ENCODE data around the gene LRRC4C. TPM values are rescaled to one million over a fixed set of nuclear protein-coding genes. Genes with fewer than 3 reads are reported as not detected.
"Not testable (repeated sequence)": the region's sequence is repeated elsewhere in the genome, so short reads cannot be mapped to it uniquely, and the experiment has no call there.

Gene LRRC4C
- total and polyA plus RNA-seq, 7 donors, result 0.98 to 5.4 (median 3.0) TPM; not detected in 1

DNA sequence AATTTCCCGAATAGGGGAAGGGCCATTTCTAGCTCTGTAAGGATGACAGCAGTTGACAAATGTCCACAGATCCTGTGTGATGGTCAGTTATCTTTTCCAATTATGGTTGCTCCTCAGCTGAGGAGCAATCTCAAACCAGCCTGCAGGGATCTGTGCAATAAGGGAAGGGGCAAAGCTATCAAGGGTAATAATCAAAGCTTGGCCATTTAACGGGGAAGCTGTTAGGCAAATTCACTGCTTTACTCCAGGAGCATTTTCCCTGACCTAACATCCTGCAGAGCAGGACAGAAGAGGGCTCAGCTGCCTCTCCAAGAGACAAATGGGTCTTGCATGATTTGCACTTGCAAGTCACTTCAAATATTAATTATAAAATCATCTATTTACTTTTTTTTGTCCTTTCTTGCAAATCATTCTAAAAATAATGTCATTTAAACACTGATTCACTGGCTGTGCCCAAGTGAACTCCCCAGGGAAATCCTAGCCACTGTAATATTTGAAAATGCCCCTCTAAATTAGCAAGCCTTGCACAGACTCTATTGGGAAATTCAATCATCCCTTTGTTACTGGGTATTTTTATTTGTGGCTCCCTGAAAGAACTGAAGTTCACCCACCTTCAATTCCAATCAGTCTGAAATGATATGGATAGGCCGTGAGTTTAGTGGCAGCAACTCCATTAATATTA is 1256.7 kb downstream of the LRRC4C start:
- intact Hi-C loops (cut with DNase I), result no loop called here
- Histone ChIP-seq H3K36me3 (no peaks in the 10 kb centered on the region), H3K4me3 (no peak overlapping the region), H3K9me3 (no peaks in the 10 kb centered on the region), H3K4me1 (no peaks in the 10 kb centered on the region), H3K27me3 (no peaks in the 10 kb centered on the region), H3K27ac (no peak overlapping the region)
- no peak for DNase-seq
- WGBS, 2 donors, result 40 to 50% methylated on average over 3 of the region's 3 CpGs
- TF ChIP-seq POLR2A (IDR thresholded peaks at IDR 0.05) (no peak), EP300 (IDR thresholded peaks at IDR 0.05) (no peak), POLR2AphosphoS5 (IDR thresholded peaks at IDR 0.05) (no peak)
- TF ChIP-seq, protein P1, sequence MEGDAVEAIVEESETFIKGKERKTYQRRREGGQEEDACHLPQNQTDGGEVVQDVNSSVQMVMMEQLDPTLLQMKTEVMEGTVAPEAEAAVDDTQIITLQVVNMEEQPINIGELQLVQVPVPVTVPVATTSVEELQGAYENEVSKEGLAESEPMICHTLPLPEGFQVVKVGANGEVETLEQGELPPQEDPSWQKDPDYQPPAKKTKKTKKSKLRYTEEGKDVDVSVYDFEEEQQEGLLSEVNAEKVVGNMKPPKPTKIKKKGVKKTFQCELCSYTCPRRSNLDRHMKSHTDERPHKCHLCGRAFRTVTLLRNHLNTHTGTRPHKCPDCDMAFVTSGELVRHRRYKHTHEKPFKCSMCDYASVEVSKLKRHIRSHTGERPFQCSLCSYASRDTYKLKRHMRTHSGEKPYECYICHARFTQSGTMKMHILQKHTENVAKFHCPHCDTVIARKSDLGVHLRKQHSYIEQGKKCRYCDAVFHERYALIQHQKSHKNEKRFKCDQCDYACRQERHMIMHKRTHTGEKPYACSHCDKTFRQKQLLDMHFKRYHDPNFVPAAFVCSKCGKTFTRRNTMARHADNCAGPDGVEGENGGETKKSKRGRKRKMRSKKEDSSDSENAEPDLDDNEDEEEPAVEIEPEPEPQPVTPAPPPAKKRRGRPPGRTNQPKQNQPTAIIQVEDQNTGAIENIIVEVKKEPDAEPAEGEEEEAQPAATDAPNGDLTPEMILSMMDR (IDR thresholded peaks at IDR 0.05), result no peak

DNA sequence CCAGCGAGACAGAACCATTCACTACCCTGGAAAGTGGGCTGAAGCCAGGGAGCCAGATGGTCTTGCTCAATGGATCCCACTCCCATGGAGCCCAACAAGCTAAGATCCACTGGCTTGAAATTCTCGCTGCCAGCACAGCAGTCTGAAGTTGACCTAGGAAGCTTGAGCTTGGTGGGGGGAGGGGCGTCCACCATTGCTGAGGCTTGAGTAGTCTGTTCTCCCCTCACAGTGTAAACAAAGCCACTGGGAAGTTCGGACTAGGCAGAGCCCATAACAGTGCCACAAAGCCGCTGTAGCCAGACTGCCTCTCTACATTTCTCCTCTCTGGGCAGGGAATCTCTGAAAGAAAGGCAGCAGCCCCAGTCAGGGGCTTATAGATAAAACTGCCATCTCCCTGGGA is 1266.9 kb downstream of the LRRC4C start:
- intact Hi-C loops (cut with DNase I); H3K4me3 ChIP-seq; H3K27ac ChIP-seq; H3K4me1 ChIP-seq; H3K9me3 ChIP-seq; DNase-seq; H3K27me3 ChIP-seq; H3K36me3 ChIP-seq: not testable (repeated sequence)
- WGBS, 2 donors, result 64 to 73% methylated on average over 5 of the region's 5 CpGs

DNA sequence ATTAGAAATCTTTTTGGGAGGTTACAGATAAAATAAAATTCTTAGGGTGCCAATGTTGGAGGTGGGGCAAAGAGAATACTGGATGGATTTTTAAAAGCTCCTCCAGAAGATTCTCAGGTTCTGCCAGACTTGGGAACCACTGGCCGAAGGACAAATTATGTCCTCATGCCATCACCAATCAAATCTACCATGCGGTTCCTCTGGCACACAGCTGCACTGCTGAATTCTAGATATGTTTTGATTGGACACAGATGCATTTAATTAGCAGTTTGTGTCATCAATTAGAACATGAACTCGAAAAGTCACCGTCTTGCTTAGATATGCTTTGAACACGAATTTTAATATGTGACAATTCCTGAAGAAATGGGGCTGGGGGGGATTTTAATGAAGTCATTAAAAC is 1269.2 kb downstream of the LRRC4C start:
- Histone ChIP-seq H3K27ac (no peak overlapping the region), H3K4me3 (no peak overlapping the region), H3K27me3 (no peaks in the 10 kb centered on the region), H3K4me1 (no peaks in the 10 kb centered on the region), H3K9me3 (no peaks in the 10 kb centered on the region), H3K36me3 (no peaks in the 10 kb centered on the region)
- intact Hi-C loops (cut with DNase I), result no loop called here
- no peak for DNase-seq
- 69 to 80% methylated on average over 5 of the region's 5 CpGs for WGBS, 2 donors
- TF ChIP-seq, protein P1 (IDR thresholded peaks at IDR 0.05), result no peak
- TF ChIP-seq POLR2A (IDR thresholded peaks at IDR 0.05) (no peak), EP300 (IDR thresholded peaks at IDR 0.05) (no peak), POLR2AphosphoS5 (IDR thresholded peaks at IDR 0.05) (no peak)

DNA sequence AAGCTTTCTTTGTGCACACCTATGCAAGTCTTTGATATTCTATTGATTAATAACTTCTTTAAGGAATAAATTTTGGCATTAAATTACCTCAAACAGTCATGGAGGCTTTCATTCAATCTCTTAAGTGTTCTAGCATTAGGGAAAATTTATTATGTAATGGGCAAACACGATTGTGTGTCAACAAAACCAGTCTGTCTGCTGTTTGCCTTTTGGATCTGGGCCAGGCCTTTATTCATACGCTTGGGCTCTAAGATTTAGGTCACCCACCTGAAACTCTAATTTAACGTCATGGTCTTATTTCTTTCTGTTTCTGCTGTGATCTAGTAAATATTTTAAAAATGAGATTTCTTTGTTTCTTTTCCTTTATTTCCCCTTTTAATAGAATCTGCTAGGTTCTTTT is 1270.6 kb downstream of the LRRC4C start:
- no peaks in the 10 kb centered on the region for H3K36me3 ChIP-seq
- H3K9me3 ChIP-seq, result no peaks in the 10 kb centered on the region
- DNase-seq, result no peak
- no peaks in the 10 kb centered on the region for H3K27me3 ChIP-seq
- intact Hi-C loops (cut with DNase I), result no loop called here
- no peak overlapping the region for H3K4me3 ChIP-seq
- 16 to 61% methylated on average over 3 of the region's 3 CpGs for WGBS, 2 donors
- TF ChIP-seq EP300 (IDR thresholded peaks at IDR 0.05) (no peak), POLR2AphosphoS5 (IDR thresholded peaks at IDR 0.05) (no peak), POLR2A (IDR thresholded peaks at IDR 0.05) (no peak)
- TF ChIP-seq, protein P1 (IDR thresholded peaks at IDR 0.05), result no peak
- H3K27ac ChIP-seq, result no peak overlapping the region
- no peaks in the 10 kb centered on the region for H3K4me1 ChIP-seq

DNA sequence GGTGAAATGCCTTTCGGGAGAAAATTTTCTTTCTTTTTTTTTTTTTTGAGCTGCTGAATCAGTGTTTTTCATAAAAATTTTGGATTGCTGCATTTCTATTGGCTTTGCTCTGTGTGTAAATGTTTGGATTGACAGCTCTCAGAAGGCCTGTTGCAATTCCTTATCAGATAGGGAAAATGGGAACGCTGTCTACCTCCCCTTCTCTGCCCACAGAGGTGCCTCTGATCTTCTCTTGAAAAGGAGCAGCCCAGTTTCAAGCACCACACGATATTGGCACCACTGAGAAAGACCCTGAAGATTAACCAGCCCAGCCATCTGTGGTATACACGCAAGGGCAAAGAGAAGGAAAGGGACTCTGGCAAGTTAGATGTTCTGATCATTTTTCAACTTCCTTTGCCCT is 1272.2 kb downstream of the LRRC4C start:
- DNase-seq, result no peak
- H3K27me3 ChIP-seq, result no peaks in the 10 kb centered on the region
- intact Hi-C loops (cut with DNase I), result no loop called here
- H3K36me3 ChIP-seq, result no peaks in the 10 kb centered on the region
- no peaks in the 10 kb centered on the region for H3K4me1 ChIP-seq
- H3K27ac ChIP-seq, result peak overlapping the region in 2 of 4 donors; percentile 33 to 43
- no peak overlapping the region for H3K4me3 ChIP-seq
- TF ChIP-seq EP300 (IDR thresholded peaks at IDR 0.05), result no peak
- TF ChIP-seq, protein P1 (IDR thresholded peaks at IDR 0.05), result no peak
- TF ChIP-seq POLR2AphosphoS5 (IDR thresholded peaks at IDR 0.05), result no peak
- TF ChIP-seq POLR2A (IDR thresholded peaks at IDR 0.05), result no peak
- H3K9me3 ChIP-seq, result no peaks in the 10 kb centered on the region
- 62 to 65% methylated on average over 4 of the region's 4 CpGs for WGBS, 2 donors
